ENCODE measurements around the gene GALNT11.

GRCh38 chr7:151999424-152000090, 25.9 kb upstream of the GALNT11 start:
- TF ChIP-seq CTCF (IDR thresholded peaks at IDR 0.05; ENCODE audit: low read length) (no peak), EZH2 (IDR thresholded peaks at IDR 0.05; ENCODE audit: borderline replicate concordance, low read length) (no peak)

Measured in OCI-LY1 (cell line).